HG02798 (cell line): ENCODE data around the gene PEX14.

ENCODE experiments used
- ATAC-seq: cut with Tn5 transposase; IDR thresholded peaks from one replicate; pipeline ENCODE4 v1.9.1; 2021; ENCODE audit warnings: mild to moderate bottlenecking; ENCODE audit not compliant: unreplicated experiment, poor library complexity

The PEX14 gene

GRCh38 chr1:10515301-10515975 is 40.7 kb downstream of the PEX14 start:
- no peak for ATAC-seq

- ATAC-seq, result no peak
Observed at GRCh38 chr1:10515976-10516750, 41.4 kb downstream of the PEX14 start.

GRCh38 chr1:10516925-10517676 is 42.4 kb downstream of the PEX14 start:
- ATAC-seq, result no peak

- ATAC-seq, result no peak
Observed at GRCh38 chr1:10517677-10517982, 42.9 kb downstream of the PEX14 start.

- no peak for ATAC-seq
Observed at GRCh38 chr1:10519016-10519417, 44.3 kb downstream of the PEX14 start.

GRCh38 chr1:10520497-10520896 is 45.7 kb downstream of the PEX14 start:
- no peak for ATAC-seq

GRCh38 chr1:10520952-10521351 is 46.2 kb downstream of the PEX14 start:
- no peak for ATAC-seq

- no peak for ATAC-seq
Observed at GRCh38 chr1:10521537-10522157, 46.9 kb downstream of the PEX14 start.

GRCh38 chr1:10522322-10522860 is 47.6 kb downstream of the PEX14 start:
- ATAC-seq, result no peak

- ATAC-seq, result no peak
Observed at GRCh38 chr1:10525208-10525607, 50.5 kb downstream of the PEX14 start.

- ATAC-seq, result no peak
Observed at GRCh38 chr1:10528066-10529014, 53.6 kb downstream of the PEX14 start.

GRCh38 chr1:10529091-10529490 is 54.3 kb downstream of the PEX14 start:
- no peak for ATAC-seq

- no peak for ATAC-seq
Observed at GRCh38 chr1:10529765-10530164, 55.0 kb downstream of the PEX14 start.

- no peak for ATAC-seq
Observed at GRCh38 chr1:10530281-10530740, 55.6 kb downstream of the PEX14 start.

GRCh38 chr1:10530756-10531495 is 56.2 kb downstream of the PEX14 start:
- no peak for ATAC-seq

GRCh38 chr1:10532362-10532761 is 57.6 kb downstream of the PEX14 start:
- no peak for ATAC-seq

- no peak for ATAC-seq
Observed at GRCh38 chr1:10534519-10534918, 59.8 kb downstream of the PEX14 start.

GRCh38 chr1:10536133-10536770 is 61.5 kb downstream of the PEX14 start:
- ATAC-seq, result no peak
